Measurements from ENCODE around the gene GRIPAP1.

- TF ChIP-seq GATA2 (IDR thresholded peaks at IDR 0.05; ENCODE audit: low read depth, low read length): no peak
- no peak for TF ChIP-seq GATA3 (IDR thresholded peaks at IDR 0.05; ENCODE audit: low read depth, low read length)
Measured at GRCh38 chrX:48957477-48957826, 44.6 kb downstream of the GRIPAP1 start, which contains the start of gene OTUD5.

Measured in SH-SY5Y (cell line).